ENCODE measurements around the gene OR2T5. TPM values are rescaled to one million over a fixed set of nuclear protein-coding genes. Genes with fewer than 3 reads are reported as not detected.
"Not testable (repeated sequence)": the region's sequence is repeated elsewhere in the genome, so short reads cannot be mapped to it uniquely, and the experiment has no call there.

Gene OR2T5
- total and polyA plus RNA-seq, 10 of the 15 experiments (the other 5 are each of a cell fraction or from before 2014, with no cell fraction given), result 0.07 to 1.5 (median 0.59) TPM; not detected in 1

- in situ Hi-C loops (cut with MboI); RAD21 ChIA-PET (ENCODE audit: unreplicated experiment); H3K27me3 ChIP-seq (replicated peaks in 1 of 2; ENCODE audit: control insufficient read depth in 2 of 2, insufficient read depth in 2 of 2, low read length in 1 of 2); intact Hi-C loops (cut with micrococcal nuclease; ENCODE audit: unreplicated experiment); BruUV-seq (replicated peaks); H3K4me2 ChIP-seq (ENCODE audit: control insufficient read depth, insufficient read depth); POLR2A ChIA-PET; H3K79me2 ChIP-seq (ENCODE audit: control insufficient read depth, insufficient read depth, low read length); SMC1A ChIA-PET (ENCODE audit: uncharacterized antibody, unreplicated experiment); CTCF ChIA-PET; H3K4me1 ChIP-seq (ENCODE audit: control insufficient read depth, insufficient read depth, low read length); H4K20me1 ChIP-seq (ENCODE audit: control insufficient read depth, insufficient read depth); H3K9me3 ChIP-seq (replicated peaks; ENCODE audit: control insufficient read depth, insufficient read depth, low read length); H3K36me3 ChIP-seq (ENCODE audit: control insufficient read depth in 2 of 2, insufficient read depth in 2 of 2, low read length in 1 of 2); DNase-seq (ENCODE audit: low read depth, low spot score); H2AFZ ChIP-seq (ENCODE audit: control insufficient read depth, low read depth, low read length): not testable (repeated sequence)
- ATAC-seq (peak; percentile 48), FAIRE-seq (peak; percentile 85)
- TF ChIP-seq NFIC (IDR thresholded peaks at IDR 0.05; ENCODE audit: low read depth, low read length) (peak; percentile 55), ATF2 (IDR thresholded peaks at IDR 0.05; ENCODE audit: low read length) (peak; percentile 49; the same call in 1 of the 2 replicates), JUNB (IDR thresholded peaks at IDR 0.05) (peak; percentile 78), SPI1 (IDR thresholded peaks at IDR 0.05; ENCODE audit: borderline replicate concordance, insufficient read depth, low read depth, low read length) (peak; percentile 57), FOXM1 (IDR thresholded peaks at IDR 0.05; ENCODE audit: low read depth, low read length) (peak; percentile 28; the same call in 1 of the 2 replicates)
- peak overlapping the region; percentile 36; the same call in 1 of the 2 replicates for H3K4me3 ChIP-seq
- 0% methylated on average over 1 of the region's 5 CpGs for WGBS (ENCODE audit: insufficient coverage, insufficient replicate concordance, low lambda C conversion rate, missing lambda C conversion rate)
- peak overlapping the region; percentile 87 for H3K27ac ChIP-seq (ENCODE audit: control insufficient read depth, insufficient read depth)
- H3K9ac ChIP-seq (ENCODE audit: control insufficient read depth, insufficient read depth, low read length), result peak overlapping the region; percentile 56
Observed at GRCh38 chr1:248450466-248451145, 37.8 kb upstream of the OR2T5 start.

GRCh38 chr1:248453619-248454018 is 34.8 kb upstream of the OR2T5 start:
- SMC1A ChIA-PET (ENCODE audit: uncharacterized antibody, unreplicated experiment), result not testable (repeated sequence)

DNA sequence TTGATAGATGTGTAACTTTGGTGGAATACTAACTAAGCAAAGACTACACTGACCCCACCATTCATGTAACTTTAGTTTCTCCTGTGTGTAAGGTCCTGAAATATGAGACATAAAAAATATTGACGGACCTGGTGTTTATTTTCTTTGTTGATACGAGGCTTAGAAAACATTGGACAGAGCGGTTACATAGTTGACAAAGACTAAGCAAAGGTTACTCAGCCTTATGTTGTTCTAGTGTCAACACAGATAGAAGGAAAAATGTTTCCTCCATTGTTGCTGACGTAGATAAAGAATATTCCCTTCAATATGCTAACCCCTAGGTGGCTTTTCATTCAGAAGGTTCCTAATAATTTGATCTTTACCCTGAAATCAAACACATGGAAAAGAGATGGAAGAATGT is 33.3 kb upstream of the OR2T5 start:
- FAIRE-seq; H3K9ac ChIP-seq (ENCODE audit: control insufficient read depth, insufficient read depth, low read length); ATAC-seq; H3K27me3 ChIP-seq (replicated peaks in 1 of 2; ENCODE audit: control insufficient read depth in 2 of 2, insufficient read depth in 2 of 2, low read length in 1 of 2); H3K4me1 ChIP-seq (ENCODE audit: control insufficient read depth, insufficient read depth, low read length); H3K79me2 ChIP-seq (ENCODE audit: control insufficient read depth, insufficient read depth, low read length); H3K27ac ChIP-seq (ENCODE audit: control insufficient read depth, insufficient read depth); POLR2A ChIA-PET; in situ Hi-C loops (cut with MboI); BruUV-seq (replicated peaks); H3K4me2 ChIP-seq (ENCODE audit: control insufficient read depth, insufficient read depth); H3K9me3 ChIP-seq (replicated peaks; ENCODE audit: control insufficient read depth, insufficient read depth, low read length); DNase-seq (ENCODE audit: low read depth, low spot score); H3K4me3 ChIP-seq; H4K20me1 ChIP-seq (ENCODE audit: control insufficient read depth, insufficient read depth); SMC1A ChIA-PET (ENCODE audit: uncharacterized antibody, unreplicated experiment); H2AFZ ChIP-seq (ENCODE audit: control insufficient read depth, low read depth, low read length); intact Hi-C loops (cut with micrococcal nuclease; ENCODE audit: unreplicated experiment); H3K36me3 ChIP-seq (ENCODE audit: control insufficient read depth in 2 of 2, insufficient read depth in 2 of 2, low read length in 1 of 2); RAD21 ChIA-PET (ENCODE audit: unreplicated experiment); CTCF ChIA-PET: not testable (repeated sequence)
- 100% methylated on average over 2 of the region's 4 CpGs for WGBS (ENCODE audit: insufficient coverage, insufficient replicate concordance, low lambda C conversion rate, missing lambda C conversion rate)

More at GRCh38 chr1:248453619-248454018, 34.8 kb upstream of the OR2T5 start:
- intact Hi-C loops (cut with micrococcal nuclease; ENCODE audit: unreplicated experiment); H3K4me1 ChIP-seq (ENCODE audit: control insufficient read depth, insufficient read depth, low read length); CTCF ChIA-PET; H3K4me2 ChIP-seq (ENCODE audit: control insufficient read depth, insufficient read depth); H2AFZ ChIP-seq (ENCODE audit: control insufficient read depth, low read depth, low read length); POLR2A ChIA-PET; RAD21 ChIA-PET (ENCODE audit: unreplicated experiment); H3K27me3 ChIP-seq (replicated peaks in 1 of 2; ENCODE audit: control insufficient read depth in 2 of 2, insufficient read depth in 2 of 2, low read length in 1 of 2); H3K36me3 ChIP-seq (ENCODE audit: control insufficient read depth in 2 of 2, insufficient read depth in 2 of 2, low read length in 1 of 2); H3K79me2 ChIP-seq (ENCODE audit: control insufficient read depth, insufficient read depth, low read length); H3K27ac ChIP-seq (ENCODE audit: control insufficient read depth, insufficient read depth); H3K9ac ChIP-seq (ENCODE audit: control insufficient read depth, insufficient read depth, low read length); DNase-seq (ENCODE audit: low read depth, low spot score); ATAC-seq; H3K4me3 ChIP-seq; BruUV-seq (replicated peaks); H3K9me3 ChIP-seq (replicated peaks; ENCODE audit: control insufficient read depth, insufficient read depth, low read length); FAIRE-seq; H4K20me1 ChIP-seq (ENCODE audit: control insufficient read depth, insufficient read depth); in situ Hi-C loops (cut with MboI): not testable (repeated sequence)
- WGBS (ENCODE audit: insufficient coverage, insufficient replicate concordance, low lambda C conversion rate, missing lambda C conversion rate), result 97% methylated on average over 7 of the region's 7 CpGs
